HEK293 (cell line): ENCODE measurements around the gene KCND2.

ENCODE experiments used
- CTCF ChIP-seq: fragments of 450-650 bp; formaldehyde crosslinking; IDR thresholded peaks from 2 replicates; pipeline ENCODE4 v1.5.1; 2016; ENCODE audit warnings: missing biosample characterization, missing genetic modification characterization
- SALL2 ChIP-seq: fragments of 450-650 bp; formaldehyde crosslinking; IDR thresholded peaks from 2 replicates; pipeline ENCODE4 v1.5.0; 2017; ENCODE audit warnings: missing biosample characterization, mild to moderate bottlenecking, missing genetic modification characterization, borderline replicate concordance
- WT1 ChIP-seq: fragments of 450-650 bp; formaldehyde crosslinking; IDR thresholded peaks from 2 replicates; pipeline ENCODE4 v1.5.1; 2016; ENCODE audit warnings: missing biosample characterization, missing genetic modification characterization
- ZNF548 ChIP-seq: fragments of 450-650 bp; formaldehyde crosslinking; IDR thresholded peaks from 2 replicates; pipeline ENCODE4 v1.5.1; 2016; ENCODE audit warnings: missing biosample characterization, missing genetic modification characterization

- no peak for TF ChIP-seq WT1 (tag by site-specific recombination)
- TF ChIP-seq SALL2, result no peak
- no peak for TF ChIP-seq CTCF (tag by site-specific recombination)
- no peak for TF ChIP-seq ZNF548 (tag by site-specific recombination)
Observed at GRCh38 chr7:120505770-120506169, 232.8 kb downstream of the KCND2 start.
